Activated naive CD8-positive, alpha-beta T cell treated with anti-CD3 and anti-CD28 coated beads, Interleukin-2, amount 50 U/mL, for 24 hours (primary cell): ENCODE results near the gene GRHPR.

Experiments used
- ATAC-seq: fragments of 150-1000 bp; cut with Tn5 transposase; one replicate; pipeline ENCODE4 v1.10.0; 2021
- DNase-seq: peaks from one replicate; pipeline ENCODE4 v3.0.0; 2021
- H3K27ac Mint-ChIP-seq: one replicate; pipeline ENCODE4 v1.8.0; 2021; ENCODE audit warnings: mild to moderate bottlenecking, mixed read lengths
- H3K27me3 Mint-ChIP-seq: one replicate; pipeline ENCODE4 v1.8.0; 2021; ENCODE audit warnings: mixed read lengths
- H3K36me3 Mint-ChIP-seq: one replicate; pipeline ENCODE4 v1.8.0; 2021; ENCODE audit warnings: low read depth, mixed read lengths
- H3K4me1 Mint-ChIP-seq: one replicate; pipeline ENCODE4 v1.8.0; 2021; ENCODE audit warnings: mixed read lengths
- H3K4me3 Mint-ChIP-seq: one replicate; pipeline ENCODE4 v1.8.0; 2021; ENCODE audit warnings: mild to moderate bottlenecking, moderate library complexity, mixed read lengths
- H3K9me3 Mint-ChIP-seq: one replicate; pipeline ENCODE4 v1.8.0; 2021; ENCODE audit warnings: mixed read lengths

Gene GRHPR

DNA sequence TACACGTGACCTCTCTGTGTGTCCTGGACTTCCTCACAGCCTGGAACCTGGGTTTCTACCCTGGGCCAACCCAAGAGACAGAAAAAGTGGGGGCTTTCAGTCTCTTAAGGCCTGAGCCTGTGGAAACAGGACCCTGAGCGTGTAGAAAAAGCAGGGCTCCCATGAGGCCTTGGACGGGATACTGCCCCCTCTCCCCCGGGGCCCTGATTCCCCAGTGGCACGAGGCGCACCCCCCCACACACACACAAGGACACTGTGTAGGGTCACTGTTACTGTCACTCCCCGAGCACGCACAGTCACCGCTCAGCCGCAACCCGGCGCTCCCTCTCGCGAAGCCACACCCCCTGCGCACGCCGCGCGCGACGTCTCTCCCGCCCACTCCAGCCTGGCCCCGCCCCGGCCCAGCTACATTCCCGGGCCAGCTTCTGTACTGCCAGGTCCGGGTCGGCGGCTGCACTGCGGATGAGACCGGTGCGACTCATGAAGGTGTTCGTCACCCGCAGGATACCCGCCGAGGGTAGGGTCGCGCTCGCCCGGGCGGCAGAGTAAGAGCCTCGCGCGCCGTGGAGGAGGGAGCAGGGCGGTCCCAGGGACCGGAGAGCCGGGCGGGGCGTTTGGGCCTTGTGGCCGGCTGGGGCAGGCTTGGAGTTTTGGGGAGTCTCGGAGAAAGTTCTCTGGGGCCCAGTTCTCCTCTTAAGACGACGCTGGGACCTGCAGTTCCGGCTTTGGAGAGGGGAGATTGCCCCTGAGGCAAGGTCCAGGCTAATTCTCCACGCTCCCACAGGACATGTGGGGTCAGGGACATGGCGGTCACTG is at the start of gene GRHPR:
Gene GRHPR (plus strand): TSS at position 408 of the 816 bp plus-strand sequence. CDS start 55 bp downstream, at position 463.
- Mint-ChIP-seq H3K4me3 (peak within 1 kb of the TSS; percentile 94), H3K36me3 (peaks cover 16% of the 10 kb centered on the region), H3K9me3 (no peaks in the 10 kb centered on the region), H3K27me3 (no peaks in the 10 kb centered on the region), H3K4me1 (peaks cover 20% of the 10 kb centered on the region), H3K27ac (peak within 1 kb of the TSS; percentile 96)
- DNase-seq (peak; percentile 94), ATAC-seq (peak; percentile 99)

DNA sequence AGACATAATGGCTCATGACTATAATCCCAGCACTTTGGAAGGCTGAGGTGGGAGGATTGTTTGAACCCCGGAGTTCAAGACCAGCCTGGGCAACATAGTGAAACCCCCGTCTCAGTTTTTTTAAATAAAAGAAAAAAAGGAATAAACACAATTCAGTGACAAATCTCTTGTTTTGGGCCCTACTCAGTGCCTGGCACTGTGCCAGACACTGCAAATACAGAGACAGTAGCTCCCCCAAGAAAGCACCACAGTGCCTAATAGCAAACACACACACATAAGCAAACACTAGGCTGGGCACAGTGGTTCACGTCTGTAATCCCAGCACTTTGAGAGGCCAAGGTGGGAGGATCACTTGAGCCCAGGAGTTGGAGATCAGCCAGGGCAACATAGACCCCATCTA is 49.7 kb upstream of the GRHPR start:
- Mint-ChIP-seq H3K36me3 (no peaks in the 10 kb centered on the region), H3K9me3 (no peaks in the 10 kb centered on the region), H3K27me3 (peaks cover 5% of the 10 kb centered on the region), H3K4me3 (no peak overlapping the region), H3K27ac (peak overlapping the region; percentile 50), H3K4me1 (peaks cover 42% of the 10 kb centered on the region)
- no peak for DNase-seq
- no peak for ATAC-seq

DNA sequence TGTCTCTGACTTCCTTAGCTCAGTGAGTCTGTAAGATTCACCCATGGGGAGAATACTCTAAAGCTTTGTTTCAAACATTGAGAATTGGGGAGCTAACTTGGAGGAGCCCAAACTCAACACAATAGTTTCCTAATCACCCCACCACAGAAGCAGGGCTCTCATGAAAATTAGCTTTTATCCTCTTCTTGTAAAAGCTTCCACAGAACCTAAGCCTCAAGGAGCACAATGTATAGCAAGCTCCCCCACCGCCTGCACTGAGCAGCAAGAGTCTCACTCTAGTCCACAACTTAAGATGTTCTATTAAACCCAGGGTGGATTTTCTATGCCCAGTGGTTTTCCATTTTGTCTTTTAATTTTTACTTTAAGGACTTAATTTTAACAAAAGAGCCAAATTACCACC is 48.9 kb upstream of the GRHPR start:
- no peak for DNase-seq
- peaks cover 5% of the 10 kb centered on the region for H3K27me3 Mint-ChIP-seq
- no peak overlapping the region for H3K27ac Mint-ChIP-seq
- no peaks in the 10 kb centered on the region for H3K36me3 Mint-ChIP-seq
- no peak overlapping the region for H3K4me3 Mint-ChIP-seq
- no peak for ATAC-seq
- peaks cover 49% of the 10 kb centered on the region for H3K4me1 Mint-ChIP-seq
- H3K9me3 Mint-ChIP-seq, result no peaks in the 10 kb centered on the region

DNA sequence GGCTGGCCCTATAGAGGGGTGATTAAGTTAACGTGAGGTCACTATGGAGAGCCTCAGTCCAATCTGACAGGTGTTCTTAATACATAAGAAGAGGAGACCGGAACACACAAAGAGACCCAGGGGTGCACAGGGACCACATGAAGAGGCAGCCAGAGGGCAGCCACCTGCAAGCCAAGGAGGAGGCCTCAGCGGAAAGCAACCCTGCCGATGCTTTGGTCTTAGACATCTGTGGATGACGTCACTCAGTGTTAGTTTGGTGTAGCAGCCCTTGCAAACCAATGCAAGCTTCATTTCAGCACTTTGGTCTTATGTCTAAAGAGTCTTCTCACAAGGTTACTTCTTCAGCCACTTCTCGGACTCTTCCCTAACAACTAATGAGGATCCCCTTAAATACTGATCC is 47.6 kb upstream of the GRHPR start:
- no peaks in the 10 kb centered on the region for H3K9me3 Mint-ChIP-seq
- peaks cover 45% of the 10 kb centered on the region for H3K4me1 Mint-ChIP-seq
- no peak overlapping the region for H3K4me3 Mint-ChIP-seq
- H3K36me3 Mint-ChIP-seq, result no peaks in the 10 kb centered on the region
- peaks cover 5% of the 10 kb centered on the region for H3K27me3 Mint-ChIP-seq
- ATAC-seq, result no peak
- H3K27ac Mint-ChIP-seq, result peak overlapping the region; percentile 34
- DNase-seq, result peak; percentile 18

DNA sequence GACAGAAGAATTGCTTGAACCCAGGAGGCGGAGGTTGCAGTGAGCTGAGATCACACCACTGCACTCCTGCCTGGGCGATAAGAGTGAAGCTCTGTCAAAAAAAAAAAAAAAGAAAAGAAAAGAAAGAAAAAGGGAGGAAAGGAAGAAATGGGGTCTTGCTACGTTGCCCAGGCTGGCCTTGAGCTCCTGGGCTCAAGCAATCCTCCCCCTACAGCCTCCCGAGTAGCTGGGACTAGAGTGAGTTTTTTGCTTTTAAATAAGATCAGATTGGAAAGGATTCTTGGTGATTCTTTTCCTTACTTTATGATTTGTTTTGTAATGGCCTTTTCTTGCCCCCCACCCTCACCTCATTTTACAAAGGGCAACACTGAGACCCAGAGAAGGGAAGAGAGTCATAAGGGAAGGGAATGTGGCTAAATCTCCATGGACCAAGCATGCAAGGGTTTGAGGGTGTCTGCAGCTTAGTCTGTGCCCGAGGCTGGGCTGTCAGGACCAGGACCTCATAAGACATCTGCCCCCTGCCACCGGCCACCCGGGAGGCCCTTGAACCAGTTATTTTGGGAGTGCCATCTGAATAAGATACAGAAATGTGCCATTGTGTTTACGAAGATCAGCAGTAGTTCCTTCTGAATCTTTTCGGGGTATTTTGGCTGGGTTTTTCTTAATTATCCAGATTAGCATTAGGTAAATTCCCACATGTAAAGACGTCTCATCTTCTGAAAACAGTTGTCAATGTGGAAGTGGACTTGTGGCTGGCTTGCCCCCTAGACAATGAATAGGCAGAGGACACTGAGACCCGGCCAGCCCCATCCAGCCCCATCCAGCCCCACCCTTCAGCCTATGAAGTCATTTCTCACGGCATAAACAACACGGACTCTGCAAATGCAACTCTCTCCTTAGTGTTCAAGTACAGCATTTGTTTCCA is 44.5 kb upstream of the GRHPR start:
- Mint-ChIP-seq H3K9me3 (no peaks in the 10 kb centered on the region), H3K27ac (peak overlapping the region; percentile 61), H3K4me1 (peaks cover 22% of the 10 kb centered on the region), H3K27me3 (peaks cover 6% of the 10 kb centered on the region), H3K36me3 (no peaks in the 10 kb centered on the region), H3K4me3 (no peak overlapping the region)
- DNase-seq, result no peak
- peak; percentile 52 for ATAC-seq

DNA sequence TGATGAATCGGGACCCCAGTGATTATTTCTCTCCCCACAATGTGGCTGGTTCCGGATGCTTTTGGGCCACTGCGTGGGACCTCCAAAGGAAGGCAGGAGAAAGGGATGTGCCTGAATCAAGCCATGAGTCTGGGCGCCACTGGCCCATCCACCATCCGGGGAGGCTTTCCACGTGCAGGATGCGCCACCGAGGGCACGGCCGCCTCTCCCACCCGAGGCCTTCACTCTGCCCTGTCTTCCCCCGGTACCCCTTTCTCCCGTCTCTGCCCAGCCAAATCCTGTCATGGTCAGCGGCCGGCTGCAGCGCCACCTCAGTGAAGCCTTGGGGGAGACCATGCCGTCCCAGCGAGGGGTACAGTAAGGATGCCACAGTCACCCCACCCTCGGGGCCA is 43.9 kb upstream of the GRHPR start:
- Mint-ChIP-seq H3K4me3 (no peak overlapping the region), H3K4me1 (peaks cover 24% of the 10 kb centered on the region), H3K36me3 (no peaks in the 10 kb centered on the region), H3K27ac (peak overlapping the region; percentile 61), H3K27me3 (peaks cover 6% of the 10 kb centered on the region), H3K9me3 (no peaks in the 10 kb centered on the region)
- no peak for DNase-seq
- ATAC-seq, result no peak

DNA sequence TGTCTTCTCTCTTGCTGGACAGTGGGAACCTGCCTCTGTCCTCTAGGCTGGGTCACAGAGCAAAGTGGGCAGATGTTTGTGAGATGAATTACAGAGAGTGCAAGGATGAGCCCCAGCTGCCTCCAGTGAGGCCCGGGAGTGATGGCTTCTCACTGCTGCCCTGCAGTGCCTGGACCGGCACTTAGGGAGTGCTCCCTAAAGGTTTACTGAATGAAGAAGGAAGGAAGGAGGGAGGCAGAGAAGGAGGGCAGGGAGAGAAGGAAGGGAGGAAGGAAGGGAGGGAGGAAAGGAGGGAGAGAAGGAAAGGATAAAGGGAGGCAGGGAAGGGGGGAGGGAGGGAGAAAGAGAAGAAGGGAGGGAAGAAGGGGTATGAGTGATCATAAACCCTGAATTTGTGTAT is 42.7 kb upstream of the GRHPR start:
- Mint-ChIP-seq H3K36me3 (no peaks in the 10 kb centered on the region), H3K4me3 (no peak overlapping the region), H3K27me3 (peaks cover 5% of the 10 kb centered on the region), H3K27ac (no peak overlapping the region), H3K9me3 (no peaks in the 10 kb centered on the region), H3K4me1 (peaks cover 26% of the 10 kb centered on the region)
- DNase-seq (no peak), ATAC-seq (no peak)

DNA sequence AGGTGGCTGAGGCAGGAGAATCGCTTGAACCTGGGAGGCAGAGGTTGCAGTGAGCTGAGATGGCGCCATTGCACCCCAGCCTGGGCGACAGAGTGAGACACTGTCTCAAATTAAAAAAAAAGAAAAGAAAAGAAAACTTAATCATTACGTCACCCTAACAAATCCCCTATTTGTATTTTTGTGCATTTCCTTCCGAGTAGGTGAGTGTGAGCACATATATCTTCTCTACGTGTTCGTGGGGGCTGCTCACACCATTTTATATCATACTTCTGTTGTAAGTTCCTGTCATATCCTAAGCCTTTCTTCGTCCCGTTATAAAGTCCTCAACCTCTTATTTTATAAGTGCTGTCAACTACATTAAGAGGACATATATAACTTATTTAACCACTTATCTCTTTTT is 41.9 kb upstream of the GRHPR start:
- DNase-seq (no peak), ATAC-seq (no peak)
- Mint-ChIP-seq H3K4me1 (peaks cover 23% of the 10 kb centered on the region), H3K4me3 (no peak overlapping the region), H3K36me3 (no peaks in the 10 kb centered on the region), H3K27ac (no peak overlapping the region), H3K9me3 (no peaks in the 10 kb centered on the region), H3K27me3 (peaks cover 5% of the 10 kb centered on the region)

DNA sequence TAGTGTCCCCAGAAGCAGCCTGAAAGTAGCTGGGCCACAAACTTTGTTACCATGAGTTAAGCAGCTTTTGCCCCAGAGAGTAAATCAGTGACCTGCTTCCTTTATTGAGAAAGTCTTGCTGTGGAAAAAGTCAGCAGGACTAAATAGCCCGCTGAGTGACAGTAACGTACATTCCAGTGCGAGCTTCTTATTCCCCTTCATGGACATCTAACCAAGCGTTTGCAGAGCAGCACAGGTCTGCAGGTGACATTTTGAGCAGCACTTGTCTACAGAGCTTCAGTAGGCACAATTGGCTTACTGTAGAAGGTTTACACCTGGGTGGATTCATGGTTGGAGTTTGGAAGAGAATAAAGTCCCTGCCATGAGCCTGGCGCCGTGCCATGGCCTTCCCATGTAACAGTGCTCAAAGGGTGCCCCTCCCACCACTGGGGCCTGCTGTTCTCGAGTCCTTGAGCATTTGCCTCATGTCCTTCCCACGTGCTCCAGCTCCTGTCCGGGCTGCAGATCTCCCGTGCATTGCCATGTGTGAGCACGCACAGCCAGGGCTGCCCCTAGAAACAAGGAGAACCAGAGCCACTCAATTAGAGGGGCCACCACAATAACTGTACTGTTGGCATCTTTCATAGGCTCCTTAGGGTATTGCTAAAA is 41.3 kb upstream of the GRHPR start:
- H3K4me1 Mint-ChIP-seq, result peaks cover 20% of the 10 kb centered on the region
- ATAC-seq, result no peak
- no peaks in the 10 kb centered on the region for H3K36me3 Mint-ChIP-seq
- no peak overlapping the region for H3K4me3 Mint-ChIP-seq
- peaks cover 5% of the 10 kb centered on the region for H3K27me3 Mint-ChIP-seq
- no peak for DNase-seq
- no peaks in the 10 kb centered on the region for H3K9me3 Mint-ChIP-seq
- no peak overlapping the region for H3K27ac Mint-ChIP-seq

DNA sequence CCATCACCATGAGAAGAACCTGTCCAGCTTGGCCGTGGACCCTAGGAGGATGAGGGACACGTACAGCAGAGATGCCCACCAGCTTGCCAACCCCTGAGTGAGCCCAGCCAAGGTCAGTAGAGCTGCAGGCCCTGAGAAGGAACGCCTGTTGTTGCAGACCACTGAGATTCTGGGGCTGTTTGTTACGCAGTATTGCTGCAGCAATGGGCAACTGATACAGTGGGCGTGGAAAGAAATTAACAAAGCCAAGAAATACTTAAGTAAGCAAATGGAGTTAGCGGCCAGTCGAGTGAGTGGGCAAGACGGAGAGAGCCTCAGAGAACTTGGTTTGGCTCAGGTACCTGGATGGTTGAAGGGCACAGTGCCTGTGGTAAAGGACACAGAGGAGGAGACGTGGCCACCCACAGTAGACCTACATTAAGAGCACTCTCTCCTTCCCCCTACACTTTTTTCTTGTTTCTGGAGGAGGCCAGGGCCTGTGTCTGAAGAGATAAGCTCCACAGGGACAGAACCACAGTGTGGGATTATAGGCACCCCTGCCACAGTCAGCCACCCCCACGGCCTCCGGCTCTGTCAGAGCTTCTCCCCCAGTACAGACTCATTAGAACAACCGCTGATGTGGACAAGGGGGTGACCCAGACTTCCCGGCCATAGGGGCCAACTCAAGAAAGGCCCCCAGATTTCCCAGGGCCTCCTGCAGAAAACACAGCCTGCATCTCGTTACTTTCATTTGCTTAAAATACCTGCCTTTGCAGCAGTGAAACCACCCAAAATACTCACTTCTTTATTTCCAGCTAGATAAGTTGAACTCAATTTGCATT is 40.1 kb upstream of the GRHPR start:
- H3K27me3 Mint-ChIP-seq, result peaks cover 2% of the 10 kb centered on the region
- ATAC-seq (peak; percentile 33), DNase-seq (no peak)
- peak overlapping the region; percentile 12 for H3K27ac Mint-ChIP-seq
- H3K4me1 Mint-ChIP-seq, result peaks cover 20% of the 10 kb centered on the region
- H3K36me3 Mint-ChIP-seq, result no peaks in the 10 kb centered on the region
- H3K4me3 Mint-ChIP-seq, result no peak overlapping the region
- no peaks in the 10 kb centered on the region for H3K9me3 Mint-ChIP-seq

DNA sequence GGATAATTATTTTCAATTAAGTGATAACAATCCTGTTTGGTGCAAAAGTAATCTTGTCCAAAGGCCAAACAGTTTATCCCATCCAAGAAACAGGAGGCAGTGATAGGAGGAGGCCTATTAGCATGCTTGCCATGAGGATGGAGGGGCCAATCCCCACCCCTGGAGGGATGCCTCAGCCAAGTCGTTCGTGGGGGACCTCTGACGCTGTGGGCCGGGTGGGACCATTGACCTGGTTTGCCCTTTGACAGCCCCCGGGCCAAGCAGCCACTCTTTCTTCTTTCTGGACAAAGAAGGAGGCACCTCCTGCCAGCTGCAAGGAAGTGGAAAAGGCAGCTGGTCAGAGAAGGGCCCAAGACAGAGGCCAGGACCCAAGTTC is 39.5 kb upstream of the GRHPR start:
- Mint-ChIP-seq H3K9me3 (no peaks in the 10 kb centered on the region), H3K36me3 (no peaks in the 10 kb centered on the region), H3K4me3 (no peak overlapping the region), H3K27me3 (peaks cover 2% of the 10 kb centered on the region), H3K4me1 (peaks cover 18% of the 10 kb centered on the region), H3K27ac (peak overlapping the region; percentile 12)
- ATAC-seq (no peak), DNase-seq (no peak)

DNA sequence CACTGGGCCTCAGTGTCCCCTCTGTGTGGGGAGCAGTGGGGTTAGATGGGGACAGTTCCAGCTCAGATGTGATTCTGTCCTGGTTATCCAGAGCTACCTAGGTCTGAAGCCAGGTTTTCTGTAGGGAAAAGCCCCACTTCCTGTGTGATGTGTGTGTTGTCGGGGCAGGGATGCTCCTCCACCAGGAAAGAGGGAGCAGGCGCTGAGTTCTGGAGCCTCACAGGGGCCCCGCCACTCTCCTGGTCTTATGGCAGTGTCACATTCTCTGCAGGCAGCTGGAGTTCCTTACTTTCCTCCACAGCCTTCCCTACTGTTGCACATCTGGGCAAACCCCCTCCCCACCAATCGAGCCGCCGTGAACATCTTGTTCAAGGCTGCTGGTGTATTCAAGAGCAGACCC is 39.1 kb upstream of the GRHPR start:
- H3K9me3 Mint-ChIP-seq, result no peaks in the 10 kb centered on the region
- no peak overlapping the region for H3K4me3 Mint-ChIP-seq
- no peak overlapping the region for H3K27ac Mint-ChIP-seq
- DNase-seq (no peak), ATAC-seq (no peak)
- peaks cover 2% of the 10 kb centered on the region for H3K27me3 Mint-ChIP-seq
- peaks cover 14% of the 10 kb centered on the region for H3K4me1 Mint-ChIP-seq
- no peaks in the 10 kb centered on the region for H3K36me3 Mint-ChIP-seq

DNA sequence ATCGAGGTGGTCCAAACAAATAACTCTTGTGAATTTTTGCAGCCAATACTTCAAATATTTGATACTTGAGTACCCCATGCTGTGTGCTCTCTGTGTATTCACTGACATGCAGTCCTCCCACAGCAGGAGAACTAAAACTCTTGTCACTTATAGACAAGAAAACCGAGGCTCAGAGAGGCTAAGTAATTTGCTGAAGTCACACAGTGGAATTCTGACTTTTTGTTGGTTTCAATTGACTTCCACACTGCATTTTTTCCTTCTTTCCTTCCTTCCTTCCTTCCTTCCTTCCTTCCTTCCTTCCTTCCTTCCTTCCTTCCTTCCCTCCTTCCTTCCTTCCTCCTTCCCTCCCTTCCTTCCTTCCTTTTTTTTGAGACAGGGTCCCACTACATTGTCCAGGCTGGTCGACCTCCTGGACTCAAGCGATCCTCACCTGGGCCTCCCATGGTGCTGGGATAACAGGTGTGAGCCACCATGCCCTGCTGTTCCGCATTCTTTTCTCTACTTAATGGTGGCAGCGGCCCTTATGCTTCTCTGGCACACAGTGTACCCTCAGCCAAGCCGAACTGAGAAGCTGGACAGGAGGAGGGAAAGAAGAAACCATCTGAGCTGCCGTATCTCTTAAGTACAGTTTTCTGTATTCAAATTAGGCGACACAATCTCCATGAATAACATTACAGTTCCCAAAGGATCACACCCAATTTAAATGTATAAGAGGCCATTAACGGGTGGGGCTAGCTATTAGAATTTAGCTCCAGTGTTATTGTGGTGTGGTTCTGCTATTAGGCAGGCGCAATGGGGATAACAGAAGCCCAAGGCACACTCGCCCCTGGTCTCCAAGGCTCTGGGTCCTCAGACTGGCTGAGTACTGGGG is 38.4 kb upstream of the GRHPR start:
- H3K27ac Mint-ChIP-seq, result peak overlapping the region; percentile 14
- ATAC-seq (no peak), DNase-seq (no peak)
- no peaks in the 10 kb centered on the region for H3K9me3 Mint-ChIP-seq
- H3K4me3 Mint-ChIP-seq, result no peak overlapping the region
- H3K36me3 Mint-ChIP-seq, result no peaks in the 10 kb centered on the region
- H3K27me3 Mint-ChIP-seq, result peaks cover 2% of the 10 kb centered on the region
- H3K4me1 Mint-ChIP-seq, result peaks cover 10% of the 10 kb centered on the region
